Endodermal cell (in vitro differentiated cells): Measurements from ENCODE around the gene KCNIP4. TPM values are rescaled to one million over a fixed set of nuclear protein-coding genes. Genes with fewer than 3 reads are reported as not detected.
A peak's percentile ranks its signal among the peaks of the same experiment; 100 is the strongest.

Experiments used
- DNase-seq: peaks from one replicate; pipeline ENCODE4 v3.0.0-alpha.2; 2017
- H3K27ac ChIP-seq: 2 replicates; pipeline ENCODE4 v1.5.1; 2013; ENCODE audit warnings: mild to moderate bottlenecking, low read depth, low read length, moderate library complexity
- H3K27me3 ChIP-seq: 2 replicates; pipeline ENCODE4 v1.6.1; 2013; ENCODE audit warnings: mild to moderate bottlenecking, low read length, moderate library complexity; ENCODE audit not compliant: insufficient read depth, control insufficient read depth, poor library complexity, severe bottlenecking
- H3K36me3 ChIP-seq: 2 replicates; pipeline ENCODE4 v1.7.0; 2013; ENCODE audit warnings: mild to moderate bottlenecking, low read length, moderate library complexity; ENCODE audit not compliant: control insufficient read depth, insufficient read depth
- H3K4me1 ChIP-seq: one replicate; pipeline ENCODE4 v1.7.0; 2013; ENCODE audit warnings: low read length; ENCODE audit not compliant: control insufficient read depth, insufficient read depth
- H3K4me3 ChIP-seq: 2 replicates; pipeline ENCODE4 v1.5.1; 2013; ENCODE audit warnings: mild to moderate bottlenecking, low read length, moderate library complexity
- H3K9ac ChIP-seq: 2 replicates; pipeline ENCODE4 v1.6.1; 2013; ENCODE audit warnings: mild to moderate bottlenecking, low read length, moderate library complexity; ENCODE audit not compliant: poor library complexity, severe bottlenecking; ENCODE audit errors: extremely low read depth
- H3K9me3 ChIP-seq: 2 replicates; pipeline ENCODE4 v1.6.1; 2013; ENCODE audit warnings: mild to moderate bottlenecking, low read length, moderate library complexity; ENCODE audit not compliant: control insufficient read depth
- H3K27ac Mint-ChIP-seq: 2 replicates; pipeline ENCODE4 v1.8.0; 2020; ENCODE audit warnings: mixed read lengths
- H3K27me3 Mint-ChIP-seq: 2 replicates; pipeline ENCODE4 v1.8.0; 2021; ENCODE audit warnings: mild to moderate bottlenecking, mixed read lengths; ENCODE audit not compliant: insufficient read depth
- H3K36me3 Mint-ChIP-seq: 2 replicates; pipeline ENCODE4 v1.8.0; 2020; ENCODE audit warnings: low read depth, mixed read lengths
- H3K4me1 Mint-ChIP-seq: 2 replicates; pipeline ENCODE4 v1.8.0; 2020; ENCODE audit warnings: mixed read lengths
- H3K4me3 Mint-ChIP-seq: 2 replicates; pipeline ENCODE4 v1.8.0; 2020; ENCODE audit warnings: mild to moderate bottlenecking, moderate library complexity, mixed read lengths
- H3K9me3 Mint-ChIP-seq: 2 replicates; pipeline ENCODE4 v1.8.0; 2020; ENCODE audit warnings: mild to moderate bottlenecking, mixed read lengths
- CTCF ChIP-seq: fragments of 200-600 bp; sonication (generic); conservative IDR thresholded peaks from 2 replicates; pipeline ENCODE4 v1.5.0; 2021; ENCODE audit warnings: antibody characterized with exemption, mild to moderate bottlenecking
- WGBS, 2 experiments: methylation state at CpG; one replicate each; pipeline versions ENCODE4 v1.1.5 to v1.1.7; 2013; ENCODE audit warnings: missing lambda C conversion rate in 2 of 2, mixed read lengths in 1 of 2; ENCODE audit not compliant: insufficient coverage in 1 of 2, insufficient read length in 1 of 2; 5-methylcytosine and 5-hydroxymethylcytosine counted together
- total RNA-seq, 2 donors: library from RNA; stranded (reverse); fragmentation: NEBNext Ultra II Directional in 1 of 2; extraction: Animal tissue kit (Norgen Biotek cat#: 25700) in 1 of 2; gene quantifications; 2 replicates in 1 of 2; 3 replicates in 1 of 2; pipeline ENCODE4 v1.2.1, GENCODE V29; 2021

Gene KCNIP4
- total RNA-seq, 2 donors from 2014 or later = not detected

- Histone ChIP-seq H3K4me1 (no peaks in the 10 kb centered on the region), H3K36me3 (no peaks in the 10 kb centered on the region), H3K9me3 (no peaks in the 10 kb centered on the region), H3K27ac (no peak overlapping the region), H3K9ac (no peak overlapping the region), H3K4me3 (no peak overlapping the region), H3K27me3 (no peaks in the 10 kb centered on the region)
- Mint-ChIP-seq H3K9me3 (no peaks in the 10 kb centered on the region), H3K4me1 (peaks cover 2% of the 10 kb centered on the region), H3K4me3 (no peak overlapping the region), H3K27me3 (no peaks in the 10 kb centered on the region), H3K27ac (no peak overlapping the region), H3K36me3 (no peaks in the 10 kb centered on the region)
- WGBS, 2 experiments = 36 to 45% methylated on average over 6 to 8 of the region's 8 CpGs
- peak; percentile 90 for DNase-seq
- TF ChIP-seq CTCF = peak; percentile 92
Measured at GRCh38 chr4:21765810-21766407, 182.7 kb downstream of the KCNIP4 start.

- no peaks in the 10 kb centered on the region for H3K36me3 Mint-ChIP-seq
- H3K27me3 Mint-ChIP-seq = no peaks in the 10 kb centered on the region
- H3K9me3 Mint-ChIP-seq = no peaks in the 10 kb centered on the region
Measured at GRCh38 chr4:21763855-21764254, 184.7 kb downstream of the KCNIP4 start.

GRCh38 chr4:21757248-21757647 lies 191.3 kb downstream of the KCNIP4 start:
- no peaks in the 10 kb centered on the region for H3K36me3 ChIP-seq
- H3K4me1 ChIP-seq = no peaks in the 10 kb centered on the region
- DNase-seq = no peak
- 75 to 90% methylated on average over 1 to 2 of the region's 2 CpGs for WGBS, 2 experiments
- H3K4me1 Mint-ChIP-seq = peaks cover 14% of the 10 kb centered on the region
- no peaks in the 10 kb centered on the region for H3K9me3 Mint-ChIP-seq
- no peak overlapping the region for H3K27ac Mint-ChIP-seq
- no peak overlapping the region for H3K4me3 Mint-ChIP-seq
- no peak overlapping the region for H3K4me3 ChIP-seq
- no peak for TF ChIP-seq CTCF
- H3K27ac ChIP-seq = no peak overlapping the region
- H3K36me3 Mint-ChIP-seq = no peaks in the 10 kb centered on the region
- no peaks in the 10 kb centered on the region for H3K27me3 ChIP-seq
- H3K9ac ChIP-seq = no peak overlapping the region
- no peaks in the 10 kb centered on the region for H3K9me3 ChIP-seq
- H3K27me3 Mint-ChIP-seq = no peaks in the 10 kb centered on the region

More at GRCh38 chr4:21763855-21764254, 184.7 kb downstream of the KCNIP4 start:
- TF ChIP-seq CTCF = no peak
- Histone ChIP-seq H3K9ac (no peak overlapping the region), H3K4me3 (no peak overlapping the region), H3K4me1 (no peaks in the 10 kb centered on the region), H3K27me3 (no peaks in the 10 kb centered on the region), H3K36me3 (no peaks in the 10 kb centered on the region), H3K27ac (no peak overlapping the region), H3K9me3 (no peaks in the 10 kb centered on the region)
- Mint-ChIP-seq H3K27ac (no peak overlapping the region), H3K4me3 (no peak overlapping the region), H3K4me1 (peaks cover 2% of the 10 kb centered on the region)
- DNase-seq = no peak
- WGBS, 2 experiments = 91 to 100% methylated on average over 1 of the region's 1 CpG
